ENCODE data around the gene INSL3. TPM values are rescaled to one million over a fixed set of nuclear protein-coding genes. Genes with fewer than 3 reads are reported as not detected.
"Not testable (repeated sequence)": the region's sequence is repeated elsewhere in the genome, so short reads cannot be mapped to it uniquely, and the experiment has no call there.

INSL3 gene
- total RNA-seq, 1 experiment from 2014 or later: not detected

- no peak for DNase-seq (ENCODE audit: low read depth)
These were observed 33.9 kb downstream of the INSL3 start for GRCh38 chr19:17787274-17787913.

DNA sequence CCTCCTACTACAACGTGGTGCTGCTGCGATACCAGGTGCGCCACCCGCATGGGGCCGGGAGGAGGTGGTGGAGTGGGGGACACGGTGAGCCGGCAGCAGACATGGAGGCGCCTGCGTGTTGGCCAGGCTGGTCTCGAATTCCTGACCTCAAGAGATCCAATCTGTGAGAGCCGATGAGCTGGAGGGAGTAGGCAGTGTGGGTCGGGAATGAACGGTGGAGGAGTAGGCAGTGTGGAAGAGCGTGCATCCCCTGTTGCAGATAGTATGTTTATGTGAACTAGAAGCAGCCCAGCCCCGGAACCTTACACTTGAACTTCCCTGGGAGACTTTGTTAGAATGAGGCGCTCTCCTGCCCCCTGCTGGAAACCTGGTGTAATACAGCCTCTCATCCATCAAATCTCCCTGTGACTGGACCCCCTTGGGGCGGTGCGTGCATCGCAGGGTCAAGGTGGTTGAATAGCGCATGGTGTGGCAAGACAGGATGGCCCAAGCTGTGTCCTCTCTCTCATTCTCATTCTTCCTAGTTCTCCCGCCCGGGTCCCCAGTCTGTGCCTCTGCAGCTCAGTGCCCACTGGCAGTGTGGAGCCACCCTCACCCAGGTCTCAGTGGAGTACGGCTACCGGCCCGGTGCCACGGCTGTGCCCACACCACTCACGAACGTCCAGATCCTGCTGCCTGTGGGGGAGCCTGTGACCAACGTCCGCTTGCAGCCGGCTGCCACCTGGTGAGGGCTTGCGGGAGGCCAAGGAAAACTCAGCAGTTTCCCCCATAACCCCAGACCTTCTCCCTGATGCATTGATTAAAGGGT is 36.9 kb downstream of the INSL3 start:
- DNase-seq (ENCODE audit: low read depth): peak; percentile 57

DNA sequence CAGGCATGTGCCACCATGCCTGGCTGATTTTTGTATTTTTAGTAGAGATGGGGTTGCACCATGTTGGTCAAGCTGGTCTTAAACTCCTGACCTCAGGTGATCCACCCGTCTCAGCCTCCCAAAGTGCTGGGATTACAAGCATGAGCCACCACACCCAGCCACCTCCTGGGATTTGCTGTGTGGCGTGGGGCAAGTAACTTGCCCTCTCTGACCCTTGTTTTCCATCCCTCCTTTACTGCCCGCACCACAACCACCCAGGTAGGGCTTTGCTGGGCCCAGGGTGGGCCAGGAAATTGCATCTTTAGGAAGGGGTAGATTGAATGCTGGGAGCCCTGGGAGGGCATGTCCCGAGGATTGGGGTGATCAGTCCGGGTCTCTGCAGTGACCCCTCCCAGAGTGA is 37.6 kb downstream of the INSL3 start:
- not testable (repeated sequence) for DNase-seq (ENCODE audit: low read depth)

DNA sequence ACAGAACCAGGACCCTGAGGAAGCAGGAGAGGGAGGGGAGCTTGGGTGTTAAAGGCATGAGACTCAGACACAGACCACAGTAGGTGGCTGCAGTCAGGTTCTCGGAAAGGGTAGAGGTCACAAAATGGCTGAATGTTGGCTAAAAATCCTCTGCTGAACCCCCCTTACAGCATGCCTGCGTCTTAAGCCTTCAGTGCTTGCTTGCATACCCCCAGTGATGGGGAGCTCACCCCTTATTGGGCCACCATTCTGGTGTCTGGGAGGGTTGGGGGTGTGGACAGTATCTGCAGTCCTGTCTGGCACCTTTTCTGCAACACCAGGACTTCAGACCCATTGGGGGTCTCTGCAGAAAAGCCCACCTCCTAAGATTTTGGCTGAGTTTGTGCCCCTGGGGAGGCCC is 40.5 kb downstream of the INSL3 start:
- no peak for DNase-seq (ENCODE audit: low read depth)

GRCh38 chr19:17778968-17779929 is 42.1 kb downstream of the INSL3 start:
- DNase-seq (ENCODE audit: low read depth): peak; percentile 15

- DNase-seq (ENCODE audit: low read depth): peak; percentile 23
These were observed 42.9 kb downstream of the INSL3 start for GRCh38 chr19:17778251-17778967.

- DNase-seq (ENCODE audit: low read depth): not testable (repeated sequence)
These were observed 43.5 kb downstream of the INSL3 start for GRCh38 chr19:17777840-17778239.

GRCh38 chr19:17775991-17776803 is 45.1 kb downstream of the INSL3 start:
- DNase-seq (ENCODE audit: low read depth): peak; percentile 18

DNA sequence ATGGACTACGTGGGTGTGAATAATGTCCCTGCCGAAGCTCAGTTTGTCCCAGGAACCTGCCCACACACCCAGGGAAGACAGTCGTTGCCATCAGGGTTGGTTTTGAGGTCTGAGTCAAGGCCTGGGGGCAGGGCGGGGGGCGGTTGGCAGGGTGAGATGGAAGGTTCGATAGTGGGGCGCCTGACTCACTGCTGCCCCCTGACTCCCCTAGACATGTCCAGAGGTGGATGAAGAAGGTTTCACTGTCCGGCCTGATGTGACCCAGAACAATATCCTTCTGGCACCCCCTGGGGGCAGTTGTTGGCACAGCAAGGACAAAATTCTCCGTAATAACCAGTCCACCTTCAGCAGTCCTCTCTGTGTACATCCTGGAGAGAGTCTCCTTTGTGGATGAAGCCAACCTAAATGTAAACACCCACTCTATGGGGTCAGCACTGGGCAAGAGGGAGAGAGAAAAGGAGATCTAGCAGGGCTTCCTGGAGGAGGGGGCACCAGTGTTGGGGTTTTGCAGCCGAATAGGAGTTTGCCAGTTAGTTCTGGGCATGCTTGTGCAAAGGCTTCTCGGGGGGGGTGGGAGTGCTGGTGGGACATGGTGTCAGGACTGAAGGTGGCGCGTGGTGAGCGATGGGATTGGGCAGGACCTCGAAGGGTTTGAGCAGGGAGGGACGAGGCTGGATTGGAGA is 45.9 kb downstream of the INSL3 start:
- peak; percentile 29 for DNase-seq (ENCODE audit: low read depth)

DNA sequence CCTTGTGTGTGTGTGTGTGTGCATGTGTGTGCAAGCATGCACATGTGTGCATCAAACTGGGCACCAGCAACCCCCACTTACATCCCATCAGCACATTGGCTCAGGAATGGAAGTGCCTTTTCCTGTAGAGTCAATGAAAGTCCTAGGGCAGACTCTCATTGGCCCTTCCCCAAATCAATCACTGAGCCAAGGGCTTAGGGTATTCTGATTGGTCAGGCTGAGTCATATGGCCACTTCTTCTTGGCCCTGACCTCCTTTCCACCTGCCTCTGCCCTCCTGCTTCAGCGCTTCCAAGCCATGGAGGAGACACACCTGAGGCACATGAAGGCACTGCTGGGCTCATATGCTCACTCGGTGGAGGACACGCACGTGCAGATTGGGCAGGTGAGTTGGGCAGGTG is 49.1 kb downstream of the INSL3 start:
- peak; percentile 34 for DNase-seq (ENCODE audit: low read depth)

GRCh38 chr19:17770613-17771012 is 50.7 kb downstream of the INSL3 start:
- no peak for DNase-seq (ENCODE audit: low read depth)

DNA sequence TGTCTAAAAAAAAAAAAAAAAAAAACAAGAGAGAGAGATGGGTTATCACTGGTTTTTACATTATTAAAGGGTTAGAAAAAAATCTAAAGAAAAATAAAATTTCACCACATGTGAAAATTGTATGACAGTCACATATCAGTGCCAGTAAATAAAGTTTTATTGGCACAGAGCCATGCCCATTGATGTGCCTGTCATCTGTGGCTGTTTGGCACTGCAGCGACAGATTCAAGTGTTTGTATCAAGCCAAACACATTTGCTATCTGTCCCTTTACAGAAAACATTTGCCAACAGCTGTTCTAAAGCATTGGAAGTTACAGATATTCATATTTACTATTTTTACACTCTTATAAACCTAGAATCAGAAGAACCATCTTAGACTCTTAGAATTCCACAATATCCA is 53.8 kb downstream of the INSL3 start:
- no peak for DNase-seq (ENCODE audit: low read depth)

GRCh38 chr19:17766543-17767131 is 54.7 kb downstream of the INSL3 start:
- peak; percentile 64 for DNase-seq (ENCODE audit: low read depth)

Other genes with a start within 250 kb of the INSL3 start
- gene UNC13A, start 133.2 kb downstream of the INSL3 start, total RNA-seq (2014; rRNA removed): not detected in 2 replicates
- gene MAP1S, start 102.0 kb downstream of the INSL3 start, total RNA-seq (2014; rRNA removed): 16.6 and 20.5 TPM in 2 replicates
- gene FCHO1, start 70.0 kb downstream of the INSL3 start, total RNA-seq (2014; rRNA removed): 0.06 and 0.80 TPM in 2 replicates
- not detected in 2 replicates for gene B3GNT3, start 26.4 kb downstream of the INSL3 start, total RNA-seq (2014; rRNA removed)
- 0.45 TPM in 1 of 2 replicates, not detected in the other for gene JAK3, start 26.5 kb upstream of the INSL3 start, total RNA-seq (2014; rRNA removed)
- 953 and 1,102 TPM in 2 replicates for gene RPL18A, start 38.4 kb upstream of the INSL3 start, total RNA-seq (2014; rRNA removed)
- not detected in 2 replicates for gene SLC5A5, start 50.4 kb upstream of the INSL3 start, total RNA-seq (2014; rRNA removed)
- gene CCDC124, start 111.5 kb upstream of the INSL3 start, total RNA-seq (2014; rRNA removed): 60.8 and 62.1 TPM in 2 replicates
- gene KCNN1, start 145.6 kb upstream of the INSL3 start, total RNA-seq (2014; rRNA removed): 0.06 TPM in 1 of 2 replicates, not detected in the other
- gene ARRDC2, start 186.7 kb upstream of the INSL3 start, total RNA-seq (2014; rRNA removed): 9.0 and 15.0 TPM in 2 replicates

Measured in LHCN-M2 (cell line).